Body of pancreas (tissue), 4 donors: ENCODE results near the gene NPAS2.

Source experiments
- POLR2A ChIP-seq, 3 donors: fragments of 450-650 bp; IDR thresholded peaks; one replicate each; pipeline ENCODE4 v1.6.1; 2016; ENCODE audit warnings: antibody characterized with exemption in 3 of 3, mild to moderate bottlenecking in 2 of 3
- TF ChIP-seq, protein P1 (sequence below), 7 experiments: fragments of 450-650 bp in 4 of 7; fragments of 200-600 bp in 3 of 7; sonication (generic) in 3 of 7; IDR thresholded peaks; one replicate each; pipeline ENCODE4 v1.5.1; 2016 to 2019; ENCODE audit warnings: antibody characterized with exemption in 7 of 7

DNA sequence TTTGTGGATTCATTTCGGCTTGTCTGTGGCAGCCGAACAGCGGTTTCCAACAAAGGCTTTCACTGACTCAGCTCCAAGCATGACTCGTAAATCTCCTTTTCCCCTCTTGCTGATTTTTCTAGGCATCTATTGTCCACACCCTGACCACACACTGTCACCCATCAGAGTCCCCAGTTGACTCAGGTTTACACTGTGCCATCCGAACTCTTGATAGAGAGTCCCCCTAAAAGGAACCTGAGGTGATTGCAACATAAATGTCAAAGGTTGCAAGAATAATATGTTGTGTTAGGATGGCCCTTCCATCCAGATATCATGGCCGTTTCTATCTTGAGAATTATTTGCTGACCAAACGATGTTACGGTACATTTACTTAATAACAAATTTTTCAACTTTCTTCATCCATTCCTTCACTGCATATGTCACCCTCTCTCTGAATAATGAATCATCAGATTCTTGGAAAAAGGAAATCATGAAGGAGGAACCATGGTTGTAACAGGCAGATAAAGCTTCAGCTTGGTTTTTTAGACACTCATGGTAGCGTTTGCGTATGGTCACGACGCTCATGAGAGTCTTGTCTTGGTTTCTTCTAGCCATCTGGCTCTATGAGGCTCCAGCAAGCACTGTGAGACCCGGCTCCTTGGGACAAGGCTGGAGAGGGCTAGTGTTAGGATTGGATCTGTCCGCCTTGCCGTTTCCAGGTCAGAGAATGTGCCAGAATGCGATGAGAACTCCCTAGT lies 72.1 kb downstream of the NPAS2 start:
- TF ChIP-seq POLR2A (IDR thresholded peaks at IDR 0.05): no peak
- TF ChIP-seq, protein P1, sequence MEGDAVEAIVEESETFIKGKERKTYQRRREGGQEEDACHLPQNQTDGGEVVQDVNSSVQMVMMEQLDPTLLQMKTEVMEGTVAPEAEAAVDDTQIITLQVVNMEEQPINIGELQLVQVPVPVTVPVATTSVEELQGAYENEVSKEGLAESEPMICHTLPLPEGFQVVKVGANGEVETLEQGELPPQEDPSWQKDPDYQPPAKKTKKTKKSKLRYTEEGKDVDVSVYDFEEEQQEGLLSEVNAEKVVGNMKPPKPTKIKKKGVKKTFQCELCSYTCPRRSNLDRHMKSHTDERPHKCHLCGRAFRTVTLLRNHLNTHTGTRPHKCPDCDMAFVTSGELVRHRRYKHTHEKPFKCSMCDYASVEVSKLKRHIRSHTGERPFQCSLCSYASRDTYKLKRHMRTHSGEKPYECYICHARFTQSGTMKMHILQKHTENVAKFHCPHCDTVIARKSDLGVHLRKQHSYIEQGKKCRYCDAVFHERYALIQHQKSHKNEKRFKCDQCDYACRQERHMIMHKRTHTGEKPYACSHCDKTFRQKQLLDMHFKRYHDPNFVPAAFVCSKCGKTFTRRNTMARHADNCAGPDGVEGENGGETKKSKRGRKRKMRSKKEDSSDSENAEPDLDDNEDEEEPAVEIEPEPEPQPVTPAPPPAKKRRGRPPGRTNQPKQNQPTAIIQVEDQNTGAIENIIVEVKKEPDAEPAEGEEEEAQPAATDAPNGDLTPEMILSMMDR (IDR thresholded peaks at IDR 0.05): no peak
